ENCODE data around the gene VWA3B. TPM values are rescaled to one million over a fixed set of nuclear protein-coding genes. Genes with fewer than 3 reads are reported as not detected.

Gene VWA3B
- total RNA-seq, 1 donor from 2014 or later, result not detected

GRCh38 chr2:98148595-98149332, 61.8 kb downstream of the VWA3B start:
- TF ChIP-seq CTCF (IDR thresholded peaks at IDR 0.05; ENCODE audit: insufficient read depth, low read depth, low read length) (no peak), EZH2 (IDR thresholded peaks at IDR 0.05; ENCODE audit: insufficient read depth, low read length) (no peak)

GRCh38 chr2:98149333-98149697, 62.3 kb downstream of the VWA3B start:
- H3K4me1 ChIP-seq (ENCODE audit: insufficient read depth, low read length), result peaks cover 5% of the 10 kb centered on the region
- no peak overlapping the region for H3K27ac ChIP-seq (ENCODE audit: low read depth, low read length)
- no peak overlapping the region for H3K9ac ChIP-seq (ENCODE audit: low read length)
- H3K79me2 ChIP-seq (ENCODE audit: insufficient read depth, low read length), result no peaks in the 10 kb centered on the region
- H2AFZ ChIP-seq (ENCODE audit: low read depth, low read length), result peak overlapping the region; percentile 63
- peak overlapping the region; percentile 64 for H3K4me2 ChIP-seq (ENCODE audit: low read length)
- no peaks in the 10 kb centered on the region for H3K36me3 Mint-ChIP-seq (ENCODE audit: low read depth, unreplicated experiment)
- no peaks in the 10 kb centered on the region for H3K9me3 ChIP-seq (ENCODE audit: insufficient read depth, low read depth, low read length)
- H3K4me3 Mint-ChIP-seq (ENCODE audit: unreplicated experiment), result no peak overlapping the region
- H3K36me3 ChIP-seq (ENCODE audit: insufficient read depth, low read length), result no peaks in the 10 kb centered on the region
- H3K4me1 Mint-ChIP-seq (ENCODE audit: low read depth, unreplicated experiment), result no peaks in the 10 kb centered on the region
- peaks cover 6% of the 10 kb centered on the region for H3K9me3 Mint-ChIP-seq (ENCODE audit: unreplicated experiment)
- H4K20me1 ChIP-seq (ENCODE audit: insufficient read depth, low read length), result no peaks in the 10 kb centered on the region
- DNase-seq (ENCODE audit: low read depth) (peak; percentile 67), FAIRE-seq (no peak)
- H3K27me3 Mint-ChIP-seq (ENCODE audit: low read depth, unreplicated experiment), result peaks cover 19% of the 10 kb centered on the region
- no peak overlapping the region for H3K27ac Mint-ChIP-seq (ENCODE audit: unreplicated experiment)
- TF ChIP-seq CTCF (IDR thresholded peaks at IDR 0.05; ENCODE audit: insufficient read depth, low read depth, low read length) (no peak), EZH2 (IDR thresholded peaks at IDR 0.05; ENCODE audit: insufficient read depth, low read length) (no peak)
- peak overlapping the region; percentile 41 for H3K4me3 ChIP-seq (ENCODE audit: insufficient read depth, low read depth, low read length)
- H3K27me3 ChIP-seq (ENCODE audit: insufficient read depth, low read length), result no peaks in the 10 kb centered on the region

More at GRCh38 chr2:98148595-98149332, 61.8 kb downstream of the VWA3B start:
- no peak for DNase-seq (ENCODE audit: low read depth)
- no peaks in the 10 kb centered on the region for H3K79me2 ChIP-seq (ENCODE audit: insufficient read depth, low read length)
- peaks cover 16% of the 10 kb centered on the region for H3K27me3 Mint-ChIP-seq (ENCODE audit: low read depth, unreplicated experiment)
- peak overlapping the region; percentile 64 for H3K4me2 ChIP-seq (ENCODE audit: low read length)
- no peaks in the 10 kb centered on the region for H3K4me1 Mint-ChIP-seq (ENCODE audit: low read depth, unreplicated experiment)
- no peak overlapping the region for H3K27ac ChIP-seq (ENCODE audit: low read depth, low read length)
- H3K27me3 ChIP-seq (ENCODE audit: insufficient read depth, low read length), result no peaks in the 10 kb centered on the region
- peak; percentile 32 for FAIRE-seq
- no peak overlapping the region for H3K9ac ChIP-seq (ENCODE audit: low read length)
- peak overlapping the region; percentile 63 for H2AFZ ChIP-seq (ENCODE audit: low read depth, low read length)
- H3K36me3 Mint-ChIP-seq (ENCODE audit: low read depth, unreplicated experiment), result no peaks in the 10 kb centered on the region
- peak overlapping the region; percentile 41 for H3K4me3 ChIP-seq (ENCODE audit: insufficient read depth, low read depth, low read length)
- no peaks in the 10 kb centered on the region for H3K36me3 ChIP-seq (ENCODE audit: insufficient read depth, low read length)
- no peak overlapping the region for H3K4me3 Mint-ChIP-seq (ENCODE audit: unreplicated experiment)
- H3K9me3 Mint-ChIP-seq (ENCODE audit: unreplicated experiment), result peaks cover 6% of the 10 kb centered on the region
- H3K27ac Mint-ChIP-seq (ENCODE audit: unreplicated experiment), result no peak overlapping the region
- no peaks in the 10 kb centered on the region for H4K20me1 ChIP-seq (ENCODE audit: insufficient read depth, low read length)
- H3K9me3 ChIP-seq (ENCODE audit: insufficient read depth, low read depth, low read length), result no peaks in the 10 kb centered on the region
- peaks cover 5% of the 10 kb centered on the region for H3K4me1 ChIP-seq (ENCODE audit: insufficient read depth, low read length)

GRCh38 chr2:98153481-98153880, 66.5 kb downstream of the VWA3B start:
- Mint-ChIP-seq H3K27ac (ENCODE audit: unreplicated experiment) (no peak overlapping the region), H3K36me3 (ENCODE audit: low read depth, unreplicated experiment) (no peaks in the 10 kb centered on the region), H3K27me3 (ENCODE audit: low read depth, unreplicated experiment) (peaks cover 31% of the 10 kb centered on the region), H3K4me1 (ENCODE audit: low read depth, unreplicated experiment) (peaks cover 4% of the 10 kb centered on the region), H3K9me3 (ENCODE audit: unreplicated experiment) (no peaks in the 10 kb centered on the region), H3K4me3 (ENCODE audit: unreplicated experiment) (no peak overlapping the region)
- Histone ChIP-seq H3K27ac (ENCODE audit: low read depth, low read length) (no peak overlapping the region), H3K4me3 (ENCODE audit: insufficient read depth, low read depth, low read length) (no peak overlapping the region), H3K79me2 (ENCODE audit: insufficient read depth, low read length) (no peaks in the 10 kb centered on the region), H3K9ac (ENCODE audit: low read length) (no peak overlapping the region), H3K36me3 (ENCODE audit: insufficient read depth, low read length) (no peaks in the 10 kb centered on the region), H3K4me1 (ENCODE audit: insufficient read depth, low read length) (peaks cover 5% of the 10 kb centered on the region), H4K20me1 (ENCODE audit: insufficient read depth, low read length) (no peaks in the 10 kb centered on the region), H3K27me3 (ENCODE audit: insufficient read depth, low read length) (no peaks in the 10 kb centered on the region), H3K4me2 (ENCODE audit: low read length) (no peak overlapping the region), H2AFZ (ENCODE audit: low read depth, low read length) (no peak overlapping the region), H3K9me3 (ENCODE audit: insufficient read depth, low read depth, low read length) (no peaks in the 10 kb centered on the region)
- FAIRE-seq, result no peak
- TF ChIP-seq EZH2 (IDR thresholded peaks at IDR 0.05; ENCODE audit: insufficient read depth, low read length), result no peak
- TF ChIP-seq CTCF (IDR thresholded peaks at IDR 0.05; ENCODE audit: insufficient read depth, low read depth, low read length), result no peak
- DNase-seq (ENCODE audit: low read depth), result no peak

Measured in astrocyte (in vitro differentiated cells and primary cell).